SIG-M5 treated with dmso at 0.1 percent for 504 hours (cell line): ENCODE measurements around the gene KAT7.
A peak's percentile ranks its signal among the peaks of the same experiment; 100 is the strongest.

Source experiments
- DNase-seq: peaks from one replicate; lab custom pipeline; 2025; ENCODE audit not compliant: unreplicated experiment; lab: John Stamatoyannopoulos, UW

Gene KAT7

GRCh38 chr17:49839455-49839854 is 51.0 kb downstream of the KAT7 start:
- no peak for DNase-seq

- no peak for DNase-seq
Observed at GRCh38 chr17:49841548-49841947, 53.1 kb downstream of the KAT7 start.

- peak; percentile 32 for DNase-seq
Observed at GRCh38 chr17:49842371-49842770, 53.9 kb downstream of the KAT7 start.

GRCh38 chr17:49842846-49843245 is 54.4 kb downstream of the KAT7 start:
- DNase-seq = no peak

- no peak for DNase-seq
Observed at GRCh38 chr17:49843774-49844350, 55.4 kb downstream of the KAT7 start.

DNA sequence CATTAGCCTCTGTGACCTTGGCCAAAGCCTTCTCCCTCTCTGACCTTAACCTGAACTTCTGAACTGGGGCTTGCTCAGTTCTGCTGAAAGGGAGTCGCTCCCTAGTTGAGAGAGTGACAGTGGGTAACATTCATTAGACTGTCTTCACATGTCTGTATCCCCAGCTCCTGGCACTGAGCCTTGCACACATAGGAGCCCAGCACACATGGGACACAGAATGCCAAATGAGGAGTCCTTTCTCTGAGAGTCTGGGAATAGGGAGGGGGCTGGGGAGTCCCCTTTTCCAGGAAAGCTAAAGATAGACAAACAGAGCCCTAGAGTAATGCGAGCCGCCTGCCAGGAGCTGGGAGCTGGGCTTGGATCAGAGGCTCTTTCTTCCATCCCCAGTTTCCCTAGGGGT is 56.8 kb downstream of the KAT7 start:
- no peak for DNase-seq

- no peak for DNase-seq
Observed at GRCh38 chr17:49846938-49847712, 58.6 kb downstream of the KAT7 start.

- no peak for DNase-seq
Observed at GRCh38 chr17:49848019-49848473, 59.6 kb downstream of the KAT7 start, which contains the start of gene TAC4. TAC4 (minus strand) TSS chr17:49848069; CDS start chr17:49848017, 52 bp downstream.

- no peak for DNase-seq
Observed at GRCh38 chr17:49848739-49849138, 60.3 kb downstream of the KAT7 start.

- DNase-seq = no peak
Observed at GRCh38 chr17:49850218-49850610, 61.7 kb downstream of the KAT7 start.

DNA sequence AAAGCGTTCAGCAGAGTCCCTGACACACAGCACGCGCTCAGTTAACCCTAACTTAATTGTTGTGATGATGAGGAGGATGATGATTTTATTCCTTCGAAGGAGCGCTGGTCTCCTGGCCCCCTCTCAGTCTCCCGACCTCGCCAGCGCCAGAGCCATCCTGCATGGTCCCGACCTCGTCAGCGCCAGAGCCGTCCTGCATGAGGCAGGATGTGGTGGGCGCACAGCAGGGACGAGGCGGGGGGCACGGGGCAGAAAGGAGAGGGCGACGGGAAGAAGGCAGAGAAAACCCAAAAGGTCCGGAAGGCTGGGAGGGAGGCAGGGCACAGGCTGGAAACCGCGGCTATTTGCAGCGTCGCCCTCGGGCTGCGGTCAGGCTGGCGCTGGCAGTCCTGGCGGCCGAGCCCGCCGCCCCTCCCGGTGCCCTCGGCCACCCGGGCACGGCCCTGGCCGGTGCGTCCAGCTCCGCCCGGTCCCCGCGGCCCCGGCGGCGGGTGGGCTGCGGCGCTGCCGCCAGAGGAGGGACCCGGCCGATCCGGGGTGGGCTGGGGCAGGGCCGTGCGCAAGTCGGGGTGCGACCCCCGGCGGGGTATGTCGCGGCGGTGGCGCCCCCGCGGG is 62.4 kb downstream of the KAT7 start:
- DNase-seq = no peak

DNA sequence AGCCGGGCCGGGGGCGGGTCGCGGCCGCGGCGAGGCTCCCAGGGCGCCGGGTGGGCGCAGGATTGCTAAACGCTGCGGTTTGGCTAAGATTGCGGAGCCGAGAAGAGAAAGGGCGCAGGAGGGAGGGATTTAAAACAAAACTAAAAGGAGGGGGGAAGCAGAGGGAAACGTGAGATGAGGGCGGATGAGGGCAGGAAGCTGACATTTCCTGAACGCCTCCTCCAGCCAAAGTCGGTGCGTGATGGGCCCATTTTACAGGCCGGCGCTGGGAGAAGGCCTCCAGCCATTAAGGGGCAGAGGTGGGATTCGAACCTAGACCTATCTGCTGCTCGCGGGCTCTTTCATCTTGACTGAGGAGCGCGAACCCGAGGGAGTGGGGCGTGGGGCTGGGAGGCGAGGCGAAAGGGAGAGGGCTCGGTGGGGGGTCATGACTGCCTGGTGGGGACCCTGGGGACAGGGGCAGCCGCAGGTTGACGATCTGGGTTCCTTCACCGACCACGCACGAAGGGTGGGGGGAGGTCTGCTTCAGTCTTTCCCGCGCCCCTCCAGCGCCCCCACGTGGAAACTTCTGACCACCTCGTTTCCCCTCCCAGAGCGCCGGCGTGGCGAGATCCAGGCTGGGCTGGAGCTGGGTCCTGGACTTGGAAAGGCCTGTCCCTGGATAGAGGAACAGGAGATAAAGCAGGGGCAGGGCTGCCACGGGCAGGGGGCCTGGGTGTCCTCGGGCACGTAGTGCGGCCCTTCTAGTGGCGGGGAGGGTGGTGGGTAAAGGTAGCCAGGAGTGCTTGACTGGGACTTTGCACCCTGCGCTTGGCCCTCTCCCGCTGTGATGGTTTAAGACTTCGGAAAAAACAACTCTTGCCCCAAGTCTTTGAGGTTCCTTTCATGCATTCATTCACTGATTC is 63.2 kb downstream of the KAT7 start:
- peak; percentile 80 for DNase-seq

GRCh38 chr17:49853470-49854015 is 65.1 kb downstream of the KAT7 start:
- DNase-seq = no peak

- DNase-seq = no peak
Observed at GRCh38 chr17:49854126-49854525, 65.6 kb downstream of the KAT7 start.

DNA sequence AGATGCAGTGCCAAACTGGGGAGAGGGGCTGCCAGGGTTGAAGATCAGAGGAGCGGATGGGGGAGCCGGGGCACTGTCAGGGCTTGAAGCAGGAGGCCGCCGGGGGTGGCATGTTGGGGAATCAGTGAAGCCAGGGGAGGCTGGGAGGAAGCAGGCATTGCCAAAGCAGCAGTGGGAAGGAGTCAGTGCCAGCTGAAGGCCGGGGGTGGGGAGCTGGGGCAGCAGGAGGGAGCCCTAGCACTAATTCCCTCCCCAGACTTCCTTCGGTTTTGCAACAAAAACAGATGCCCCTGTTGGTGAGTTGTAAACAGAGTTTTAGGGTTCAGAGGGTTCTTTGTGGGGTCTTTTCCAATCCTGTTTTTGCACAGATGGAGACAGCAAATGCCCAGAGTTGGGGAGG is 70.3 kb downstream of the KAT7 start:
- DNase-seq = no peak

GRCh38 chr17:49859991-49860953 is 71.8 kb downstream of the KAT7 start:
- DNase-seq = no peak

DNA sequence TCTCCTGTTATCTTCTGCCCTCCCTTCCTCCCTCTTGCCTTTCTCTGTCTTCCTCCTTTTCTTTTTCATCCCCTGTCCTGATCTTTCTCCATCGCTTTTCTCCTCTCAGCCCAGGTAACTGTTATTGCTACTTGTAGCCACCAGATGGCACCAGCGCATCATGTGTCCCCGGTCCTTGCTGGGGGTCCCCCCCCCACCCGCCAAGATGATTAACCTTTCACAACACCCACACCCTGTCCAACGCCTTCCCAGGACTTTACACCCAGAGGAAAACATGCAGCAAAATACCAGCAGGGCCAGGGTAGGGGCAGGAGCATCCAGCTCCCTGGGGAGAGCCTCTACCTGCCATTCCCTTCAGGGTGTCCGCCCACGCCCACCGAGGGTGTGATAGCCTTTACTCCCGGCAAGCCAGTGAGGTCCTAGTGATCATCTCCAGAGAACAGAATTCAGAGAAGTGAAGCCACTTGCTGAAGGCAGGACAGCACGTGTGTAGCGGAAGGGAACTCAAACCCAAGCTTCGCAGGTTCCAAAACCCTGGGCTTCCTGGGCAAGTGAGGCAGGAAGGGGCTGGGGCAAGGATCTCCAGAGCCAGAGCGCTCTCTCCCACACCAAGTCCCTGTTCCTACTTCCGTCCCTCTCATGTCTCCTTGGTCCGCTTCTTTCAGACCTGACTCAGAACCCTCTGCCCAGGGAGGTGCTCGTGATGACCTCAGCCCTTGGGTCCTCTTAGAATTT is 72.8 kb downstream of the KAT7 start:
- peak; percentile 72 for DNase-seq

GRCh38 chr17:49862781-49863331 is 74.4 kb downstream of the KAT7 start:
- no peak for DNase-seq

- no peak for DNase-seq
Observed at GRCh38 chr17:49866019-49866380, 77.5 kb downstream of the KAT7 start.
